ENCODE data around the gene ERP44. TPM values are rescaled to one million over a fixed set of nuclear protein-coding genes. Genes with fewer than 3 reads are reported as not detected.

ERP44 gene
- polyA plus RNA-seq, 1 of the 3 experiments (the other 2 are of a cell fraction), result 10.0 TPM

DNA sequence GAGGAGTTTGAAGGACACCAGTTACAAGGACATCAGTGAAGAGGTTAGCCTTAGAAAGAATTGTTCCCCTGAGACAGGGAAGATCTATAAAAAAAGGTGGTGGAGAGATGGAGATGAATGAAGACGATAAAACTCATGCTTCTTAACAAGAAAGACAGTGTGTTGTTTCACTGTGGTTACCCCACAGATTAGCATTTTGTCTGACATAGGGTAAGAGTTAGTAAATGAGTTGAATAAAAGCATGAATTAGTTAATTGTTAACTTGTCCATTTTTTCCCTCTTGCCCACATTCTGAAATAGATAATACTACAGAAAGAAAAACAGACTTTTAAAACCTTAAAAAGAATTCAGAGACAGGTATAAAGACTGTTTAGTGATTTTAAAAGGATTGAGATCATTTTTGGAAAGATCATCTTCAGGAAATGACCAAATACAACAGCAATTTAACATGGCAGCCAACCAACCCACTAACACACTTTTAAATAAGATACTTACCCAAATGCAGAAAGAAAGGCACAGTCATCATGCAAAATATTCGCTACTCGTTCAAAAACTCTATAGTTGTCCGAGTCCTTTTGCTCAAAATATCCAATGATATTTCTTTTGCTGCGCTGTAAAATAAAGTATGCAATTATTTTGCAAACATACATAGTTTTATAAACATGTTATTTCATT lies 78.5 kb downstream of the ERP44 start:
- peaks cover 0 to 3% of the 10 kb centered on the region in 2 experiments; a peak in 1 of 4 replicates for H3K4me1 ChIP-seq (ENCODE audit: control insufficient read depth in 1 of 2, insufficient read depth in 2 of 2, low read depth in 1 of 2, low read length in 1 of 2)
- ChIA-PET POLR2A (no interaction called here), CTCF (no interaction called here)
- H2AFZ ChIP-seq (ENCODE audit: low read depth), result no peak overlapping the region
- no peaks in the 10 kb centered on the region for H3K27me3 ChIP-seq (ENCODE audit: insufficient read depth)
- H3K36me3 ChIP-seq (replicated peaks in 1 of 2; ENCODE audit: control insufficient read depth in 1 of 2, insufficient read depth in 2 of 2, low read length in 1 of 2), result peaks cover 40 to 47% of the 10 kb centered on the region in 2 experiments
- H3K27ac ChIP-seq (ENCODE audit: low read depth in 2 of 2, low read length in 1 of 2), result no peak overlapping the region; a peak in 1 of 4 replicates
- no peaks in the 10 kb centered on the region for H3F3A ChIP-seq (replicated peaks; ENCODE audit: insufficient read depth)
- no peak overlapping the region for H3K9ac ChIP-seq
- H3K9me2 ChIP-seq, result no peaks in the 10 kb centered on the region
- H3K4me2 ChIP-seq, result no peak overlapping the region
- H4K20me1 ChIP-seq (ENCODE audit: insufficient read depth), result no peaks in the 10 kb centered on the region
- WGBS (ENCODE audit: low lambda C conversion rate), result 90% methylated on average over 5 of the region's 5 CpGs
- TF ChIP-seq ELF1 (IDR thresholded peaks at IDR 0.05) (no peak), NFIC (IDR thresholded peaks at IDR 0.05; ENCODE audit: borderline replicate concordance) (peak; percentile 50; the same call in 1 of the 2 replicates)
- 0 out of 2 replicates have a peak, but pooled peaks cover 5% of the 10 kb centered on the region for H3K9me3 ChIP-seq
- no peak for DNase-seq
- H3K4me3 ChIP-seq (ENCODE audit: low read depth in 2 of 2, low read length in 1 of 2), result no peak overlapping the region
- H3K79me2 ChIP-seq (ENCODE audit: insufficient read depth), result peaks cover 8% of the 10 kb centered on the region; the same call in 1 of the 2 replicates

DNA sequence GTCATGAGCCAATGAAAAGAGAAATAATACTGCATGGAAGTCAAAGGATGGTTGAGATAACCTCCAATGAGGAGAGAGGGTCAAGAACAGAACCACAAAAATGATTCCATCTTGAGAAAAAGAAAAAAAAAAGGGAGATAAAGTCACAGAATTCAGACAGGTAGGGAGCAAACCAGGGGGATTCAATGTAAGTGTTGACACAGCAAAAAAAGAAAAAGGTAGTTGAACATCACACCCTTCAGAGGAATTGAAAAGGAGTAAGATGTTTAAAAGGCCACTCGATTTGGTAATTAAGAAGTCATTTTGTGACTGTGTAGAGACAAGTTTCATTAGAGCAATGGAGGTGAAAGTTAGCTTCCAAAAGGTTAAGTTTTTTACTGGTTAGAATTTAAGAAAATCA lies 79.3 kb downstream of the ERP44 start:
- Histone ChIP-seq H3K9ac (no peak overlapping the region), H3K4me1 (ENCODE audit: control insufficient read depth in 1 of 2, insufficient read depth in 2 of 2, low read depth in 1 of 2, low read length in 1 of 2) (peaks cover 0 to 3% of the 10 kb centered on the region in 2 experiments; a peak in 1 of 4 replicates), H3K27ac (ENCODE audit: low read depth in 2 of 2, low read length in 1 of 2) (no peak overlapping the region; a peak in 1 of 4 replicates), H3K79me2 (ENCODE audit: insufficient read depth) (peaks cover 3% of the 10 kb centered on the region; the same call in 1 of the 2 replicates), H3F3A (replicated peaks; ENCODE audit: insufficient read depth) (no peaks in the 10 kb centered on the region), H3K9me3 (no peaks in the 10 kb centered on the region), H3K9me2 (no peaks in the 10 kb centered on the region), H3K27me3 (ENCODE audit: insufficient read depth) (no peaks in the 10 kb centered on the region), H3K4me3 (ENCODE audit: low read depth in 2 of 2, low read length in 1 of 2) (no peak overlapping the region), H2AFZ (ENCODE audit: low read depth) (no peak overlapping the region), H4K20me1 (ENCODE audit: insufficient read depth) (no peaks in the 10 kb centered on the region), H3K36me3 (replicated peaks in 1 of 2; ENCODE audit: control insufficient read depth in 1 of 2, insufficient read depth in 2 of 2, low read length in 1 of 2) (peaks cover 35 to 52% of the 10 kb centered on the region in 2 experiments), H3K4me2 (no peak overlapping the region)
- WGBS (ENCODE audit: low lambda C conversion rate), result 96% methylated on average over 1 of the region's 1 CpG
- POLR2A ChIA-PET, result no interaction called here
- CTCF ChIA-PET, result interaction anchor here (0.7 kb wide), 1 partner anchor 307 kb away, joined by 3 read pairs; no protein-coding TSS in a partner anchor
- DNase-seq, result no peak
- TF ChIP-seq NRF1 (IDR thresholded peaks at IDR 0.05; ENCODE audit: low read depth, low read length) (no peak), RFX5 (IDR thresholded peaks at IDR 0.05; ENCODE audit: low read length) (no peak), CHD2 (IDR thresholded peaks at IDR 0.05; ENCODE audit: low read length, partially characterized antibody) (no peak), GATA2 (CRISPR knock-in tag; IDR thresholded peaks at IDR 0.05) (no peak), EP300 (IDR thresholded peaks at IDR 0.05; ENCODE audit: borderline replicate concordance in 1 of 2, low read depth in 1 of 2, low read length in 1 of 2) (no peak)
- TF ChIP-seq, protein P1, sequence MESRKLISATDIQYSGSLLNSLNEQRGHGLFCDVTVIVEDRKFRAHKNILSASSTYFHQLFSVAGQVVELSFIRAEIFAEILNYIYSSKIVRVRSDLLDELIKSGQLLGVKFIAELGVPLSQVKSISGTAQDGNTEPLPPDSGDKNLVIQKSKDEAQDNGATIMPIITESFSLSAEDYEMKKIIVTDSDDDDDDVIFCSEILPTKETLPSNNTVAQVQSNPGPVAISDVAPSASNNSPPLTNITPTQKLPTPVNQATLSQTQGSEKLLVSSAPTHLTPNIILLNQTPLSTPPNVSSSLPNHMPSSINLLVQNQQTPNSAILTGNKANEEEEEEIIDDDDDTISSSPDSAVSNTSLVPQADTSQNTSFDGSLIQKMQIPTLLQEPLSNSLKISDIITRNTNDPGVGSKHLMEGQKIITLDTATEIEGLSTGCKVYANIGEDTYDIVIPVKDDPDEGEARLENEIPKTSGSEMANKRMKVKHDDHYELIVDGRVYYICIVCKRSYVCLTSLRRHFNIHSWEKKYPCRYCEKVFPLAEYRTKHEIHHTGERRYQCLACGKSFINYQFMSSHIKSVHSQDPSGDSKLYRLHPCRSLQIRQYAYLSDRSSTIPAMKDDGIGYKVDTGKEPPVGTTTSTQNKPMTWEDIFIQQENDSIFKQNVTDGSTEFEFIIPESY (IDR thresholded peaks at IDR 0.05; ENCODE audit: borderline replicate concordance, low read depth), result no peak
- TF ChIP-seq, protein P2, sequence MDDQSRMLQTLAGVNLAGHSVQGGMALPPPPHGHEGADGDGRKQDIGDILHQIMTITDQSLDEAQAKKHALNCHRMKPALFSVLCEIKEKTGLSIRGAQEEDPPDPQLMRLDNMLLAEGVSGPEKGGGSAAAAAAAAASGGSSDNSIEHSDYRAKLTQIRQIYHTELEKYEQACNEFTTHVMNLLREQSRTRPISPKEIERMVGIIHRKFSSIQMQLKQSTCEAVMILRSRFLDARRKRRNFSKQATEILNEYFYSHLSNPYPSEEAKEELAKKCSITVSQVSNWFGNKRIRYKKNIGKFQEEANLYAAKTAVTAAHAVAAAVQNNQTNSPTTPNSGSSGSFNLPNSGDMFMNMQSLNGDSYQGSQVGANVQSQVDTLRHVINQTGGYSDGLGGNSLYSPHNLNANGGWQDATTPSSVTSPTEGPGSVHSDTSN (IDR thresholded peaks at IDR 0.05), result no peak

Measured in SK-N-SH (cell line).